Measurements from ENCODE around the gene RSKR.
A peak's percentile ranks its signal among the peaks of the same experiment; 100 is the strongest.
"Not testable (repeated sequence)": the region's sequence is repeated elsewhere in the genome, so short reads cannot be mapped to it uniquely, and the experiment has no call there.

Gene RSKR, protein sequence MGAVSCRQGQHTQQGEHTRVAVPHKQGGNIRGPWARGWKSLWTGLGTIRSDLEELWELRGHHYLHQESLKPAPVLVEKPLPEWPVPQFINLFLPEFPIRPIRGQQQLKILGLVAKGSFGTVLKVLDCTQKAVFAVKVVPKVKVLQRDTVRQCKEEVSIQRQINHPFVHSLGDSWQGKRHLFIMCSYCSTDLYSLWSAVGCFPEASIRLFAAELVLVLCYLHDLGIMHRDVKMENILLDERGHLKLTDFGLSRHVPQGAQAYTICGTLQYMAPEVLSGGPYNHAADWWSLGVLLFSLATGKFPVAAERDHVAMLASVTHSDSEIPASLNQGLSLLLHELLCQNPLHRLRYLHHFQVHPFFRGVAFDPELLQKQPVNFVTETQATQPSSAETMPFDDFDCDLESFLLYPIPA

DNA sequence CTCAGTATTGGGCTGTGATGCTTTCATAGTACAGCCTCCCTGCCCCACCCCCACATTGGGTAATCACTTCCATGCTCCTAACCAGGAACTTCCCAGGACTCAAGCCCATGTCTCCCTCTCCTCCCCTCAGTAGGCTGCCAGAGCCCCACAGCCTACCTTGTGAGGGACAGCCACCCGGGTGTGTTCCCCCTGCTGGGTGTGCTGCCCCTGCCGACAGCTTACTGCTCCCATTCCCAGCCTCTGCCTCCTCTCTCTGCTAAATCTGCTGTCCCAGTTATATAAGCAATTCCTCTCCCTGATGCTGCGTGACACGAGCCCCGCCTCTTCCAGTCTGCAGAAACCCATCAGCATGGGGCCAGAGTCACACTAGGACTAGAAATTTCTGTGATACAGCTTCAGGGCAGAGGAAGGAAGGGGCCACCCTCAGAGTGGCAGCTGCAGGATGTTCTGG, at the start of gene RSKR:
Gene RSKR (minus strand): TSS at position 255 of the 451 bp plus-strand sequence. CDS start 24 bp downstream, at position 231.
- FAIRE-seq = no peak

DNA sequence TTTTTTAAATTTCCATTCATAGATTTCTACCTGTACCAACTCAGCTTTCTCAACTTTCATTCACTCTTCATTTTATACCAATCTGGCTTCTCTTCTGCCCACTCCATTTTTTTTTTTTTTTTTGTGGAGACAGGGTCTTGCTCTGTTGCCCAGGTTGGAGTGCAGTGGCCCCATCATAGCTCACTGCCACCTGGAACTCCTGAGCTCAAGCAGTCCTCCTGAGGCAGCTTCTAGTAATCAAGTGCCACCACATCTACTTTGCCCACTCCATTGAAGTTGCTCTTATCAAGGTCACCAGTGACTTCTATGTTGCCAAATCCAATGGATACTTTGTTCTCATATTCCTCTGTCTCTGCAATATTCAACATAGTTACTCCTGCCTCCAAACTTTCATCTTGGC, 49.7 kb upstream of the RSKR start:
- FAIRE-seq = no peak

DNA sequence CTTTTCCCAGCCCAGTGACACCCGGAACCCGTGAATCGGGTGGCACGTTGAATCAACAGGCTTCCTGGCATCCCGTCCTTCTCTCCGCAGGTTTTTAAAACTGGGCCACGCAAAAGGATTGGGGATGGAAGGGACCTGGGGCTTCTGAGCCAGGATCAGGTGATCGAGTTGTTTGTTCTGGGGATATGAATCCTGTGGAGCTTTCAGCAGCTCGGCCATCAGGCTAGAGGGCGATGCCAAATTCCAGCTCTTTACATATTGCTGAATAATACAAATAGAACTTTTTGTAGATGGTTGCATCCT, 48.5 kb upstream of the RSKR start:
- no peak for FAIRE-seq

DNA sequence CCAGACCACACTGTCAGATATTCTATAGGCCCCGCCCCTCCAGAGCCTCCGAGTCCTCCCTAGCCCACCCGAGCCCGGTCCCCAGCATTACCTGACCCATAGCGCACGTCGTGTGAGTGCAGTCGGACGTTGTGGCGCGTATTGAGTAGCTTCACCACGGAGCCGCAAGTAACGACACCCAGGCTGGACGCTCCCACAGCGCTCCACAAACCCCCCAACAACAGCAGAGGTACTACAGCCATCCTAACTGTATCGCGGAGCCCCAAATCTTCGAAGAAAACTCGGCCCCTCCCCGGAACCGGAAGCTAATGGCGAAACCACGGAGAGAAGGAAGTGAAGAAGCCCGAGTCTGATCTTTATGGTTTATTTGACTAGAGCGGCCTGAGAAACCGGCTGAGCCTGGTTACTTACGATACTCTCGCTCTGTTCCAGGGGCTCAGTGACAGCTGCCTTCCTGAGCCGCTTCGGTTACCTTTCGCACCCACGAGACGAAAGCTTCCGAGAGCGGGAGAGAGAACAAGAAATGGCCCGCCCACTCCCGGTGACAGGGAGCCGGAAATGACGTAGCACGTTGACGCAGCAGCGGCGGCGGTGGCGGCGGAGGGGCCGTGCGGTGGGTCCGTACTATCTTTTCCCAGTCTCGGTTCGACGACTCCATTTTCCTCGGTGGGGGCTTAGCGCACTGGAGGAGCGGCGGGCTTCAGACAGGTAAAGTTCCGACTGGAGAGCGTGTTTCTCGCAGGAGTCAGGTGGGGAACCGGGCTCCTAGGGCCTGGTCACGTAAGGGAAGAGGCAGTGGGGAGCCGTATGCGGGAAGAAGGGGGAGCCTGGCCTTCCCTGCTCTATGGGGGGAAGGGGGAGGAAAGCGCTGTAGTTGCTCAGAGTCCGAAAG, 47.9 kb upstream of the RSKR start, which contains the start of the genes SDF2 and SUPT6H:
Gene SDF2 (minus strand): TSS at position 272 of the 892 bp plus-strand sequence. CDS start 30 bp downstream, at position 242.
Gene SUPT6H (plus strand): TSS at position 571 of the 892 bp plus-strand sequence. CDS start 11,197 bp downstream, outside the sequence.
- FAIRE-seq = peak; percentile 65

DNA sequence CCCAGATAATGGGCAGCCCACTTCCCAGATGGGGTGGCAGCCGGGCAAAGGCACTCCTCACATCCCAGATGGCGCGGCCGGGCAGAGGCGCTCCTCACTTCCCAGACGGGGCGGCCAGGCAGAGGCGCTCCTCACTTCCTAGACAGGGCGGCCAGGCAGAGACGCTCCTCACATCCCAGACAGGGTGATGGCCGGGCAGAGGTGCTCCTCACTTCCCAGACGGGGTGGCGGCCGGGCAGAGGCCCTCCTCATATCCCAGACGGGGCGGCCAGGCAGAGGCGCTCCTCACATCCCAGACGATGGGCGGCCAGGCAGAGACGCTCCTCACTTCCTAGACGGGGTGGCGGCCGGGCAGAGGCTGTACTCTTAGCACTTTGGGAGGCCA, 45.5 kb upstream of the RSKR start:
- not testable (repeated sequence) for FAIRE-seq

DNA sequence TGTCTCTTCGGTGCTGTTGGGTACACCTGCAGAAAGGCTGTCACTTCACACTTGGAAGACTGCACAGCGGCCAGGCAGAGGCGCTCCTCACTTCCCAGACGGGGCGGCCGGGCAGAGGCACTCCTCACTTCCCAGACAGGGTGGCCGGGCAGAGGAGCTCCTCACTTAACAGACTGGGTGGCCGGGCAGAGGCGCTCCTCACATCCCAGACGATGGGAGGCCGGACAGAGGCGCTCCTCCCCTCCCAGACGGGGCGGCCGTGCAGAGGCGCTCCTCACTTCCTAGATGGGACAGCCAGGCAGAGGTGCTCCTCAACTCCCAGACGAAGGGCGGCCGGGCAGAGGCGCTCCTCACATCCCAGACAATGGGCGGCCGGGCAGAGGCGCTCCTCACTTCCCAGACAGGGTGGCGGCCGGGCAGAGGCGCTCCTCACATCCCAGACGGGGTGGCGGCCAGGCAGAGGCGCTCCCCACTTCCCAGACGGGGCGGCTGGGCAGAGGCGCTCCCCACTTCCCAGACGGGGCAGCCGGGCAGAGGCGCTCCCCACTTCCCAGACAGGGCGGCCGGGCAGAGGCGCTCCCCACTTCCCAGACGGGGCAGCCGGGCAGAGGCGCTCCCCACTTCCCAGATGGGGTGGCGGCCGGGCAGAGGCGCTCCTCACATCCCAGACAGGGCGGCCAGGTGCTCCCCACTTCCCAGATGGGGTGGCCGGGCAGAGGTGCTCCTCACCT, 44.9 kb upstream of the RSKR start:
- not testable (repeated sequence) for FAIRE-seq

DNA sequence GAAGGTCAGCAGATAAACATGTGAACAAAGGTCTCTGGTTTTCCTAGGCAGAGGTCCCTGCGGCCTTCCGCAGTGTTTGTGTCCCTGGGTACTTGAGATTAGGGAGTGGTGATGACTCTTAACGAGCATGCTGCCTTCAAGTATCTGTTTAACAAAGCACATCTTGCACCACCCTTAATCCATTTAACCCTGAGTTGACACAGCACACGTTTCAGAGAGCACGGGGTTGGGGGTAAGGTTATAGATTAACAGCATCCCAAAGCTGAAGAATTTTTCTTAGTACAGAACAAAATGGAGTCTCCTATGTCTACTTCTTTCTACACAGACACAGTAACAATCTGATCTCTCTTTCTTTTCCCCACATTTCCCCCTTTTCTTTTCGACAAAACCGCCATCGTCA, 44.4 kb upstream of the RSKR start:
- FAIRE-seq = not testable (repeated sequence)

DNA sequence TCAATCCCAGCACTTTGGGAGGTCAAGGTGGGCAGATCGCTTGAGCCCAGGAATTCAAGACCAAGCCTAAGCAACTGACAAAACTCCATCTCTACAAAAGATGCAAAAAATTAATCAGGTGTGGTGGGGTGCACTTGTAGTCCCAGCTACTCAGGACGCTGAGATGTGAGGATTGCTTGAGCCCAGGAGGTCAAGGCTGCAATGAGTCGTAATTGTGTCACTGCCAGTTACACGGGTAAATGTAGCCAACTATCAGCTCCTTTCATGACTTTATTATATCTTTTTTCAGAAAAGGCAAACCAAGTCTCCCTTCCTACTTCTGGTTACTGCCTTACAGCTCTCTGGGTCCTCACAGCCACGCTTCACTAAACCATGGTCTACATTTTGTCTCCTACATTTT, 43.8 kb upstream of the RSKR start:
- FAIRE-seq = no peak

DNA sequence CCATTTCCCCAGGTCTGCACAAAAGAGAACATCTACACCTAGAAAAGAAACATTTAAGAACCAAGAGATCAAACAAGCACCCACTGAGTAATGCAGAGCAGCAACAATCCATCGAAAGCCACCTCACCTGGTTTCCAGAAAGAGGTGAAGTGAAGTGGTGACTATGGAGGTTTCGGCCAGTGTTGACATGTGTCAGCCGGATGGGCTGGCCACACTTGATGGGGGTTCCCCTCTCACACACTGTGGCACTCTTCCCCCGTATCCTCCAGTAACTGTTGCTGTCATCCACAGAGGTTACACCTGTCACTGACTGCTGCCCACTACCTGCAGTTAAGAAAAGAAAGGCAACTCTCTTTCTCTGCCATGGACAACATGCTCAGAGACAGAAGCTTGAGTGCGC, 41.2 kb upstream of the RSKR start:
- no peak for FAIRE-seq

DNA sequence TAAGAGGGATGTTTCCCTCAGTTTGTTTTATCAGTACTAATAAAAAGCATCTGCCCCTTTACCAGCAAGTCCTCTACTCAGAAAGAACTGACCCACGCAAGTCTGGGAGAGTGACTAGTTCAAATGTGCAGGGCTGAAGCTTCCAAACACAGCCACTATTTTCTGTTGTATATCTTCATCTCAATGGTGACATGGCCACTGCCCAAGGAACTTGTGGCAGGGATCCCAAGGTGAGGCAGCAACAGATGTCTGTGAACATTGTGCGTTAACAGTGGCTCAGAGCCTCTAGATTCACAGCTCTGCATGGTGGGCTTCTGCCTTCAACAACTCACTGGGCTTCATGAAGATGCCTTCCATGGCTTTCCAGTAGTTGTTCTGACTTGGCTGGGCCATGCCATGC, 34.7 kb upstream of the RSKR start:
- no peak for FAIRE-seq

DNA sequence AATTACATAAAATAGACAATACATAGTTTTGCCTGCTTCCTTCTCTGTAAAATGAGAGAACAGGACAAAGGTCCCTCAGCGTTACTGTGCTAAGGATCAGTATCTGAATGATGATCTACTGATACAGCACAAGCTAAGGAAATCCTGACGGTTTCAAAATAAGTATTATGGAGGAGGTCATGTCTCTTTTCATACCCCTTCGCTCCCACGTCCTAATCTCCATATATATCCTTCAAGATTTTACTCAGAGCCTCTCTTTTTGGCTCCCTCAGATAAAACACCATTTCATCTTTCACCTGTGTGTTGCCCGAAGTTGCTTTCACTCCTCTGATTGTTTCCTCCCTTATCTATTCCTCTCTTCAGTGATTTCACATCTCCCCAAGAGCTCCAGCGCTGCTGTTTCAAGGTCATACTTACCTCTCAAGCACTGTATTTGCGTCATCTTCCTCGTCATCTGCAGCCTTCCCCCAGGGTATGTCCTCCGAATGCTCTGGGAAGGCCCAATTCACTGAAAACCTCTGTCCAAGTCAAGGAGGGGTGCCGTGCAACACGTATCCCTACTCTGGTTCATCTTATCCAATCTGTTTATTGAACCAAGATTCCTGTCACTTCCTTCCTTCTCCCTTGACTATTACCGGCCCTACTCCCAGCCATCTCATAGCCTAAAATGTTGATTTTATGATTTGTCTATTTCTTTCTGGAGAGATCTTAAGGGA, 32.2 kb upstream of the RSKR start:
- FAIRE-seq = no peak

DNA sequence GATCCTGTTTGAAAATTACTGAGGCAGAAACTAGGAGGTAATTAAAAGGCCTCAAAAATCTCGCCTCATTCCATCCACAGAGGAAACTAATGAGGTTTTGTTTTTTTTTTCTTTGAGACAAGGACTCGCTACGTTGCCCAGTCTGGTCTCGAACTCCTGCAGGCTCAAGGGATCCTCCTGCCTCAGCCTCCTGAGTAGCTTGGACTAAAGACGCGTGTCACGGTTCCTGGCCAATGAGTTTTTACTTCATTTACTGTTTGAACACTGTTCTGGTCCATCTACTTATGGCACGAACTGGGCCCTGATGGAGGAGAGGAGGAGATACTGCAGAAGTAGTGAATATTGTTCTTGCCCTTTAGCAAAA, 31.6 kb upstream of the RSKR start:
- FAIRE-seq = no peak

DNA sequence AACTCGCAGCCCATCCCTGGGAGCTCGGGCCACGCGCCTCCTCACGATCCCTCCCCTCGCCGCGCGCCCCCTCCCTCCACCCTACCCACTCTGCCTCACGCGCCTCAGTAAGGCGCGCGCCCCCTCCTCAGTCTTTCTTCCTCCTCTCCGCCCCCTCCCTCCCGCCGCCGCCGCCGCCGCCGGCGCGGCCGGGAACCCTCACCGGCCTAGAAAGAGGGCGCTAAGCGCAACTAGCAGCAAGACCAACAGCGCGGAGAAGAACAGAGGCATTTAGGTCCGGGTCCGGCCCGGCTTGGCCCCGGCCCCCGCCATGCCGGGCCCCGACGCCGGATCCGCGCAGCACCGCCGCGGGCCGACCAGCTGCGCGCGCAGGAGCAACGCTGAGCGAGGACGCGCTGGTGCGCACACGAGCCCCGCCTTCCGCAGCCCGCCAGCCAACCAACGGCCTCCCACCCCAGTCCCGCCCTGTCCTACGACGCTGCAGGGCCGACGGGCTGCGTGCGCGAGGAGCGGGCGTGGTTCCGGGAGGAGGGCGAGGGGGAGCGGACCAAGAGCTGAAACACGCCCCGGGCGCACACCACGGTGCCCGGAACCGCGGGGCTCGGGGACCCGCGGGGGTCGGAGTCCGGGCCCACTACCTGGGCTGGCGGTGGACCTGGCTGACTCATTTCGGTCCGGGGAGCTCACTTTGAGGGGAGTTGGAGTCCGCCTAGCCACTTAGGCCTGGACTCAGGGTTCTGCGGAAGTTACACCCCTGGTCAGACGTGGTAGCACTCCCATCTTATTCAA, 31.0 kb upstream of the RSKR start, which contains the start of gene BLTP2:
Gene BLTP2 (minus strand): TSS at position 372 of the 789 bp plus-strand sequence. CDS start 102 bp downstream, at position 270.
- no peak for FAIRE-seq

DNA sequence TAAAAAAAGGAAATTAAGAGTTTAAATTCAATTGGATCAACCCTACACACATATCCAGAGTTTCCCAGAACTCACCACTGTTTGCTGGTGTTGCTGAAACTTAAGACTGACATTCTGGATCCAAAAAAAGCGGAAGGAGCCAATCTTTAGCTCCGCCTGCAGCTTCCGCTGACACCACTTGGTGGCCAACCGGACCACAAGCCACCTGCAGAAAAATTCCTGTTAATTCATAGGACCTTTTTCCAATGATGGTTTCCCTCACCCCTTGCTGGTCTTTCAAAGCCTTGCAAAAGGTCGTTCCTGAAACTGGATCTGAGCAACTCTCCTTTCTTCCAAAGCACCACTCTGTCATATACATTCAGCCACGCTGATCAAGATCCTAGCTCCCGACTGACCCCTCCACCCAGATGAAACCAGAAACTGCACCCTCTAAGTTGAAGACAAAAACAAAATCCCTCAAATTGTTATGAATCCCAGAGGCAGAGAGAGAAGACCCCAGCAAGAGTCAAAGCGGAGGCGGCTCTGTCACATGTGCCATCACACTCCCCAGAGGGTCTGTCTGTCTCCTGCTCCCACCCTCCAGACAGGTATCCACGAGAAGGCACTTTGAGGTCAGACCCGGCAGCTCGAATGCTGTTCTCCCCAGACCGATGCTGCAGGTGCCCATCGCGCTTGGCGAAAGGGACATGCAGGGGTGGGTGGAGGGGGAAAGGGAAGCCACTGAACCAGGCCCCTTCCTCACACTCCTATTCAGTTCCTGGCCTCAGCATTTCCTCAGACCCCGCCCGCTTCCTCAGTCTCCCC, 30.2 kb upstream of the RSKR start:
- peak; percentile 13 for FAIRE-seq

DNA sequence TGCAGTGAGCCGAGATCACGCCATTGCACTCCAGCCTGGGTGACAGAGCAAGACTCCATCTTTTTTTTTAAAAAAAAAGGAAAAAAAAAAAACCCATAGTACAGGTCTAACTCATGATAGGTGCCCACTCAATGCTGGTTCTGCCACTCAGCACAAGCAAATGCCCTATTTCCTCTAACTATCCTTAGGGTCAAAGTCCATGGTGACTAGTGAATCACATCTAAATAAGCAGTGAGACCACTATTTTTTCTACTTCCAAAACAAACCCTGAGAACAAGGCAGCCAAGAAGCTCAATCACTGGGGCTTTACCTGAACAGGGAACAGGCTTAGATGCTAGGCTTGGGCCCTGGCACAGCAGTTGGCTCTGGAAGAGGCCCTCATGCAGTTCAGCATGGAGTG, 27.6 kb upstream of the RSKR start:
- no peak for FAIRE-seq

DNA sequence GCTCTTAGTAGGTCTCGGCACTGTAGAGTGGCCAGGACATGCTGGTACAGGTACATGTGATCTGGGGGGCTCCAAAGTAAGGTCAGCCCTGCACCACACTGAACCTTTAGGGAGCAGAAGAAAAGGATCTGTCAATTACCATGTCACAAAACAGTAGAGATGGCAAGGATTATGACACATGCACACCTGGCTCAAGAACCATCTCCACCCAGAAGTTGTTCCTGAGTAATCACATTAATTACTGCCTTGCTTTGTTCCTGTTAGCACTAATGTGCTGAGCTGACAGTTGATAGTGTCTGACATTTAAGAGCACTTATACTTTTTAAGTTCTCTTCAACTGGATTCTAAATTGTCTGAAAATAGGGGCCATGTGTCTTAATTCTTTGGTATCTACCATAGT, 21.5 kb upstream of the RSKR start:
- no peak for FAIRE-seq

DNA sequence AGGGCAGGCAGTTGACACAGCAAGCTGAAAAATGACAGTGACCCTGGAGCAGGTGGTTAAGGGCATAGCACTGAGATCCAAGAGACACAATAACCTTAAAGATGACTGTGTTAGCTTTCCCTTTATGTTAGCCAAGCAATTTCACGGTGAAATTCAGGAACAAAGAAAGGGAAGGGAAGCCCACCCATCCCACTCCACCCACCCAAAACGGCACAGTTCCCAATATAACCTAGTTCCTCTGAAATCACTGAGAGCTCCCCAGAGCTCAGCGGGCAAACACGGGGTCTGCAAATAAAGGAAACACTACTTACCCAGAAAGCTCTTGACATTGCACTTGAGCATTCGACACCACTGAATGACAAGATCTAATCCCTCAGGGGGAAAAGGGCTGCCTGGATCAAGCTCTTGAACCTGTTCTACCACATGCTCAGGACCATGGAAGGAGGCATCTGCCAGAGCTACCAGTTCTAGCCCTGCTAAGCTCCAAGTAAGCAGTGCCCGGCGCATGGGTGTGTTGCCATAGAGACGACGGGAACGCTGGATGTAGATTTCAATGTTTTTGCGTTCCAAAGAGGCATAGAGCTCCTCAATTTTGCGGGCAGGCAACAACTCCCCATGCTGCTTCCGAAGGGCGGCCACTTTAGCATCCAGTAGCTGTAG, 20.4 kb upstream of the RSKR start:
- no peak for FAIRE-seq

DNA sequence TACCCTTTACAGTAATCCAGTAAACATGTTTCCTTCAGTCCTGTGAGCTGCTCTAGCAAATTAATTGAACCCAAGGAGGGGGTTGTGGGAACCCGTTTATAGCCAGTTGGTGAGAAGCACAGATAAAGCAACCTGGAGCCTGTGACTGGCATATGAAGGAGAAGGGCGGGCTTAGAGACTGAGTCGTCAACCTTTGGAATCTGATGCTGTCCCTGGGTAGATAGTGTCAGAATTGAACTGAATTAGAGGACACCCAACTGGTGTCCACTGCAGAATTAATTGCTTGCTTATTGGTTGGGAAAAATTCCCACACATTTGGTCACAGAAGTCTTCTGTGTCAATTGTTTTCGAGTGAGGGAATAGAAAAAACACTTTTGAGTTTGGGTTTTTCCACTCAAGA, 12.8 kb upstream of the RSKR start:
- FAIRE-seq = no peak

DNA sequence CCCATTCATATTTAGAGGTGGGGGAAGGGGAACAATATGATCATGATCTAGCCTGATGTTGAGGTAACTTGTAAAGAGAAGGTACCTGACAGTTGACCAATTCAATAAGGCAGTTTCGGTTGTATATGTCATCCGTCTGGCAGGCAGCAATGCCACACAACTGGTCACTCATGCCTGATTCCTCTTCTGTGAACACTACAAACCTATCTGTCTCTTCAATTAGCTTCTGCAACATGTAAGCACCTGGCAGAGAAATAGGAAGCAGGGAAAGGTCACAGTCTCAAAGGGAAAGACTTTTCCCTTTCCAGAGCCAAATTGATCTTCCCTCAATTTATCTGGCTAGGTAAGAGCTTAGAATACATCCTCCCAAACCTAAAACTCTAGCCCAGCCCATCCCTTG, 10.2 kb upstream of the RSKR start:
- no peak for FAIRE-seq

DNA sequence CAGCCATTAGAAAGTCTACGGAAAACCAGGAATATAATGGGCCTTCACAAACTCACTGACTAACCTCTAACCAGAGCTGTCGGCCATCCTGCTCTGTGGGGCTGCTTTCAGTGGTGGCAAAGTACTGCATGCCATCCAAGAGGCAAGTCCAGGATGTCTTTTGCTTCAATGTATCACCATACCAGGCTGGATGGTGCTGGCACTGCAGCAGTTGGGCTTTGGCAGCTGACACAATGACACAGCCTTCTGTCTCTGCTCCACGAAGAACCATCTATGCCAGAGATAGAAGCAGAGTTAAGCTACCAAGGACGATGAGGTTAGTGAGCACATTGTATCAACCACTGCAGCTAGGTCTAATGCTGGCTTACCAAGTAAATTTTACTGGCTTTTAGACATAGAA, 9.7 kb upstream of the RSKR start:
- no peak for FAIRE-seq
